ENCODE measurements around the gene SIGLEC12.

The SIGLEC12 gene

GRCh38 chr19:51501594-51502263, at the start of gene SIGLEC12:
SIGLEC12 (minus strand) TSS chr19:51501800; CDS start chr19:51501733, 67 bp downstream.
- DNase-seq: peak; percentile 23

DNA sequence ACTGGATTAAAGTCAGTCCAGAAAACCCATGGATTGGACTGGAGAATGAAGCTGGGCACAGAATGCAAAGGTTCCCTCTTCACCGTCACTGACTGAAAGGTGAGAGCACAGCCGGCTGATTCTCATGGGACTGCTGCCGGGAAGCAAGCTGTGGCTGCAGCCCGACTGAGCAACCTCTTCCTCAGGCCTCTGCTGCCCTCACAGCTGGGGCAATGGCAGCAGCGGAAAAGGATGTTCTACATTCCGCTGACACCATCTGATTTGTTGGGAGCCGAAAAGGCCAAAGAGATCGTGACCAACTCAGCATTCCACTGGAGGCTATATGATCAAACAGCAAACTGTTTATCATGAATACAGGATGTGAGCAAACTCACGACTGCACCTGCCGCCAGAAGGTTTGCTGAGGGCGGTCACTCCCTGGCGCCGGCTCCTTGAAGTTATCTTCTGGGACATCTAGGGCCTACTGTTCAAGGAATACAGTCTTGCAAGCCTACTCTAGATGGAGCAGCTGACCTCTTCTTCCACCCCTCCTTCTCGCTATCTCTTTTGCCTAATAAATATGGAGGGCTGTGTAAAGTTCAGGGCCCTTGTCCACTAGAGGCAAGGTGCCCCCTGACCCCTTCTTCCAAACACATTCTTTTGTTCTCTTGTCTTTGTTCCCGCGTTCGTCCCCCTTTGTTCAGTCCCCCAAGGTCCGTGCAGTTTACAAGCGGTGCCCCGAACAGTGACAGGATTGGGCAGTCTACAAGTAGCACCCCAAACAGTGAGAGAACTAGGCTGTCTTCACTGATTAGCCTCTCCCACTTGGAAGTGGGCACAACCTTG, 49.5 kb upstream of the SIGLEC12 start:
- no peak for DNase-seq

- DNase-seq: no peak
Observed at GRCh38 chr19:51549533-51550324, 48.1 kb upstream of the SIGLEC12 start.

DNA sequence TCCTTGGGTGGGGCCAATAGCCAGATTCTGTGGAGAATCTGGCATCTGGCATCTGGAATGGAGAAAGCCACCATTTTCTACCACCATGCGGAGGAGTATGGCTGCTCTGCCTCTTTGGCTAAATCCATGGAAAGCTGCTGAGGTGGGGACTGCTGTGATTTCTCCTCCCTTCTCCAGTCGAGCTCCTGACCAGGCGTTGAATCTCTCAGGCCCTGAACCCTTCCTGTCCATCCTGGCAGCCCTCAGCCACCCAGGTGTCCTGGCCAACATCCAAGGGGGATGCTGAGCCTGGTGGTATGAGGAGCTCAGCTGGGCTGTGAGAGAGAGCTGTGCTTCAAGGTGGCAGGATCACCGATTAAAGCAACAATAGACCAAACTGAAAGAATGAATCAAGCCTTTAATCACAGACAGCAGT, 47.3 kb upstream of the SIGLEC12 start:
- no peak for DNase-seq

DNA sequence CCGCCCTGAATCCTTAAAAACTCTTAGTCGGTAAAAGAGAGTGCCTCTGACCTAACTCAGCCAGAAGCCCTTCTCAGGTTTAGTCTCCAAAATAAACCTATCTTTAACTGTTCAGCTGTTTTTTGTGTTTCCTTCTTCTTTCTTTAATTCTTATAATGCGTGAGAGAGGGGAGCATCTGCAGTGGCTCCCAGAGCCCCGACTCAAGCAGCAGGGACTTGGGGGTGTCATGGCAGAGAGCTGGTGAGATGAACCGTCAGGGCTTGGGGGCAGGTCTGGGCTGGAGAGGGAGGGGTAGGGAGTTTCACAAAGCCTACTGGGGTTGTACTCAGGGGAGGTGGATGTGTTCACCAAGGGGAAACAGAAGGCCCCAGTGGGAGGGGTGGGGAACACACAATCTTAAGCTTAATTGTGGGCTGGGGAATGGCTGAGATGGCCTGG, 46.6 kb upstream of the SIGLEC12 start:
- no peak for DNase-seq

DNA sequence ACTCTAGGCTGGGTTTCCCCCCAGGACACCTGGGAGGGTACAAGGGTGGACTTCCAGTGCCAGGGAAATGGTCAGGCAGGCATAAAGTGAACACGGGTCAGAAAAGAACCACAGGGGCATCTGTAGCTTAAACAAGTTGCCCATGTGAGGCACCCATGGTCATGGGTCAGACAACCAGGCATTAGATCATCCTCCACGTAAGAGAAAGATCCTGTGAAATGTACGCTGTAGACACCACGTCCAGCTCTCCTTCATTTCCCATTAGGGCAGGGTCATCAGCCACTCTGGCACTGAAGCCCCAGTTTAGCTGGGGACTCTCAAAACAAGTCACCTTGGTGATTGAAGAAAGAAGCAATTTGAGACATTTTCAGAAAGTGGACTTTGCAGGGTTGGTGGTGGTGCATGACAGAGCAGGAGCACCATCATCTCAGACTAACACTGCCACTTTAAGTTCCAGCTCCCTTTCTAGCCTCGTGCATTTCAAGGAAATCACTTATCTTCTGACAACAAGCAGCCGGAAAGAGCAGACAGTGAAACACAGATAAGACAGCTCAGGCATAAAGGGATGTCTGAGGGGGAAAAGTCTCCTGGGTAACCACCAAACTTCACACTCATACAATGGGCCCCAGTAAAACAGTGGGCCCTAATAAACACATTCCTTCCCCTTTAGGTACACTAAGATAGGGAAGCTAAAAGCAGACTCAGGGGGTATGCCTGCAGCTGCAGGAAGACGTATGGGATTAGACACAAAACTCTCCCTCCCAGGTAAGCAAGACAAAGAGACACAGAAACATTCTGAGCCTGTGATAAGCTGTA, 46.0 kb upstream of the SIGLEC12 start:
- DNase-seq: no peak

DNA sequence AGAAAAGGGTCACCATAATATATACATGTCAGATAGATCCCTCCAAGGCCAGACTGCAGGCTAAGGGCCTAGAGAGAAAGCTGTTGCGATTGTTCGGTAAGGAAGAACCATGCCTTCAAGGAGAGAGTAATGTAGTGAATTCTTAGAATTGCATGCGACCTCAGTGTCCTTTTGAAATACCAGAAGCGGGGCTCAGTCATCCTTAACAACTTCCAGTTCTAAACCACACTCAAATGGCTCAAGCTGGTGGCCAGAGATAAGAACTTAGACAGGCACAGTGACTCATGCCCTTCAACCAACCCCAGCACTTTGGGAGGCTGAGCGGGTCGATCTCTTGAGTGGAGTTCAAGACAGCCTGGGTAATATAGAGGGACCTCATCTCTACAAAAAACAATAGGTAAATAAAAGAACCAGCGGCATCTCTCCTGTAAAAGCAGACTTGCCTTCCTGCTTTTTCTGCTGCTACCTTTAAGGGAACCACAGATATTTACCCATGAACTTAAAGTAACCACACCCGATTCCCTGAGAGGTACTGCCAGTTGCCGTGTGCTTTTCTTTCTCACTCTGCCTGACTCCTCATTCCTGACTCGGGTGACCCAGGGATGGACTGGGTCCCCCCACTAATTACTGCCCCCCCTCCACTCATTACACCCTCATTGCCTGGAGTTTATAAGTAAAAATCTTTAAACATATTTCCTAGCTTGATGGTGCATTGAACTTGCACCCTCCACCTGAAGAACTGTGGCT, 45.2 kb upstream of the SIGLEC12 start:
- DNase-seq: no peak

DNA sequence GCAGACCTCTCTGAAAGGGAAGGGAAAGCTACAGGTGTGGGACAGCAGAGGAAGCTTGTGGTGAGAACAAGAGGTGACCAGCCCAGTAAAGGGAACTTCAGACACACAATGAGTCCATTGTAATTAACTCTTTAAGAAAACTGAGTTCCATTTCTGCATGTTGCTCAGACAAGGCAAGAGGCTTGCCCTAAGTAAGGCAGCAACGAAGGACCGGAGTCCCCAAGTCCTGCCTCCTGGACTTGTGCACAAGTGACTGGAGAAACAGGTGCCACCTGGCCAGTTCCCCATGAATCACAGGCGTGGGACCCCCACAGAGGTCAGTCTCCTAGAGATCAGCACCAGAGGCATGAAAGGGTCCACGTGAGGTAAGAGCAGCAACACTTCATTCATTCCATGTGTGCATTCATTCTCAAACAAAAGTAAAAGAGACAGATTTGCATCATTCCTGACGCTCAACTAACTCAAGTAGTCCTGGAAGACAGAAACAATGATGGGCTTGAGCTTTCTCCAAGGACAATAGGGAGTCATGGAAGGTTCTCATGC, 44.6 kb upstream of the SIGLEC12 start:
- no peak for DNase-seq

- no peak for DNase-seq
Observed at GRCh38 chr19:51544038-51544437, 42.4 kb upstream of the SIGLEC12 start.

DNA sequence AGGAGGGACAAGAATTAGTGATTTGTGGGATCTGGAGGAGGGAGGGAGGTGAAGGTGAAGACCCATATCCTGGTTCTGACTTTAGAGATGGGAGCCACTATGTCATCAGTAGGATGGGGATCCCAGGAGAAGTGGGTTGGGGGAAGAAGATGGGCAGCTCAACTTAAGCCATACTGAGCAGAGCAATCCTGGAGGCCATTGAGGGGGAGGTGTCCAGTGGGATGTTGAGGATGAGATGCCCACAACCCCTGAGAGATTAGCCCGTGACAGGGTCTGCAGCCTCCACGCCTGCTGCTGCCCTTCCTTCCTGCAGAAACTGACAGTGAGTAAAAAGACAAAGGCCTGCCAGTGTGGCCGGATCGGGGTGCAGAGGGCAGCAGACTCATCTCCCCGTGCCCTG, 41.1 kb upstream of the SIGLEC12 start:
- no peak for DNase-seq

DNA sequence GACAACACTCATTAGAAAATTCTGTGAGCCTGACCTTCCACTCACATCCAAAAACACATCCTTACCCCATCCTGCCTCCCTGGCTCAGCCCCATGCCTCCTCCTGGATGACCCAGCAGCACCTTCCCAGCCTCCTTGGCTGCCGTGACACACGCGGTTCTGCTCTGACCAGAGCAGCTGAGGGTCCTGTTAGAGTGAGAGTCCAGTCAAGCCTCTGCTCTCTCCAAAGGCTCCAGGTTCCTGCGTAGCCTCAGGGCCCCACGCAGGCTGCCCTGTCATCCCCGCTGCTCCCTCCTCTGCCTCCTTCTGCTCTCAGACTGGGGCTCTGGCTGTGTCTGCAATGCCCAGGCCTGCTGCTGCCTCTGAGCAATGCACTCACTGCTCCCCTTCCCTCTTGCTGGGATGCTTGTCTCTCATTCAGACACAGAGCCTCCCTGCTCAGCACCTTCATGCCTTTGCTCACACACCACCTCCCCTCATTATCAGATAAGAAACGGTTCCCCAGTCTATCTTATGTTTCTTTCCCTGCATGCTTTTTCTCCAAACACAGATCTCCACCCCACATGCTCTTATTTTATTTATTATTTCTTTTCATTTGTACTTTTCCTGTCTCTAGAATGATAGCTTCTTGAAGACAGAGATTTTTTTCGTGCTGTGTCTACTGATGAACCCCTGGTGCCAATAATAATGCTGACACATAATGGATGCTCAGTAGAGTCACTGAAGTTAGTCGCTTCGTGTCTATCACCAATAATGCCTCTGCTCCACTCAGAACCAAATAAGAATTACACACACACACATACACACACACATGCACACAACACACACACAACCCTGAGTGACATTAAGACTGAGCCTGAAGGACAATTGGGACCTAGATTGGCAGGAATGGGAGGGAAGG, 40.1 kb upstream of the SIGLEC12 start:
- no peak for DNase-seq

DNA sequence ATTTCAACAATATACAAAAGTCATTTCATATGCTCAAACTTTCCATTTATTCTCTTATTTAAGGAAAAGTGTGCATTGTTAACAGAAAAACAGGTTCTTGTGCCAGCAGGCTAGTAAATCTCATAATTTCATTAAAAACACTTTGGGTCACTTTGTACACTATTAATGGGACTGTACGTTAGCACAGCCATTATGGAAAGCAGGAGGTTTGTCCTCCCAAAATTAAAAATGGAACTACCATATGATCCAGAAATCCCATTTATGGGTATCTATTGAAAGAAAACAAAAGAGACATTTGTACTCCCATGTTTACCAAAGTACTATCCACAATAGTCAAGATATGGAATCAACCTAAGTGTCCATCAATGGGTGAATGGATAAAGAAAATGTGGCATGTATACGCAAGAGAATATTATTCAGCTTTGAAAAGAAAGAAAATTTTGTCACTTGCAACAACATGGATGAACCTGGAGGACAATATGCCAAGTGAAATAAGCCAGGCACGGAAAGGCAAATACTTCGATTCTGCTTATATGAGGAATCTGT, 38.3 kb upstream of the SIGLEC12 start:
- DNase-seq: no peak

GRCh38 chr19:51535535-51535934, 33.9 kb upstream of the SIGLEC12 start:
- DNase-seq: no peak

- DNase-seq: no peak
Observed at GRCh38 chr19:51531349-51532315, 30.0 kb upstream of the SIGLEC12 start, which contains the start of gene SIGLEC6. SIGLEC6 (minus strand) TSS chr19:51531670; CDS start chr19:51531648, 22 bp downstream.

- no peak for DNase-seq
Observed at GRCh38 chr19:51530616-51531015, 29.0 kb upstream of the SIGLEC12 start.

GRCh38 chr19:51529301-51529700, 27.7 kb upstream of the SIGLEC12 start:
- no peak for DNase-seq

DNA sequence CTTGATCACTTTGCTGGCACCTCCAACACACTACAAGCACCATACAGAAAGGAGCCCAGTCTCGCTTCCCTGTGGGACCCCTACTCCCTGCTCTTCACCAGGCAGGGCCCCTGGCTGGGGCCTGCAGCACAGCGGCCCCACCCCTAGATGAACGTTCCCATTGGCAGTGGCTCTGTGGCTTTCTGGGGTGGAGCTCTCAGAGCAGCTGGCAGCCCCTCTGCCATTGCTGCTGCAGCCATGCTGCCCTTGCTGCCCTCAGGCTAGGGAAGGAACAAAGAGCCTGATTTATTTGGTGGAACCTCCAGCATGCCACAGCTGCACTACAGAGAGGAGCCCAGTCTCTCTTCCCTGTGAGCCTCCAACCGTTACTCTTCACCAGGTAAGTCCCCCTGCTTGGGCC, 24.1 kb upstream of the SIGLEC12 start:
- DNase-seq: no peak

DNA sequence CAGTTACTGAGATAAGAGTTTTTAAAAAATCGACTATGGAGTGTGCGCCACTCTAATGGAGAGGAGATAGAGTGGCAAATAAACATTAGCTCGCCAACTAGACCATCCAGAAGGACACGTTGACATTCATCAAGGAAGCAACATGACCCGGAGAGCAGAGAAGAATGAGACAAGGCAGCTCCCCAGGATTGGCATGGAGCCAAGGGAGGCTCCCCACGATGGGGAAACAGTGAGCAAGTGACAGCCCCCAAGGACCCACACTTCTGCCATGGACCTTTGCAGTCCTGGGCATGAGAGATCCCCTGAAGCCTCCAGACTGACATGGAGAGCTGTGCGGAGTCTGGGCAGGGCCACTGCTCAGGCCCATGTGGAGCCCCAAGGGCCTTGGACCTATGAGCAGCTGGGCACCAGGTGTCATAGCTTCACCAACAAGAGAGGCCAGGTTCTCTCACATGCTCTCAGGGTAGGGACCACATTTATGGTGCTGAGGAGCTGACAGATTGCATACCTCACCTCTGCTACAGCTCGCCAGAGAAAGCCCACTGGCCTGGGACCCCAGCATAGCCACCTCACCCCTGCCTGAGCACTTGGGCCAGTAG, 23.2 kb upstream of the SIGLEC12 start:
- no peak for DNase-seq
